Tibial nerve (tissue), 4 donors: Measurements from ENCODE around the gene CCDC186. TPM values are rescaled to one million over a fixed set of nuclear protein-coding genes. Genes with fewer than 3 reads are reported as not detected.

Experiments used
- DNase-seq, 2 donors: peaks; one replicate each; pipeline ENCODE4 v3.0.0-alpha.2; 2019; ENCODE audit warnings: low spot score in 2 of 2
- H3K27ac ChIP-seq, 4 donors: fragments of 200-600 bp; sonication (generic) in 3 of 4; one replicate each; pipeline ENCODE4 v1.5.1; 2017 to 2019; ENCODE audit warnings: mild to moderate bottlenecking in 1 of 4
- H3K27me3 ChIP-seq, 2 donors: fragments of 200-600 bp; sonication (generic) in 1 of 2; one replicate each; pipeline versions ENCODE4 v1.5.1 to v1.6.0; 2017 to 2019
- H3K36me3 ChIP-seq, 3 donors: fragments of 200-600 bp; sonication (generic); one replicate each; pipeline ENCODE4 v1.5.1; 2018 to 2019
- H3K4me1 ChIP-seq, 4 donors: fragments of 200-600 bp; sonication (generic) in 3 of 4; one replicate each; pipeline ENCODE4 v1.5.1; 2017 to 2019
- H3K4me3 ChIP-seq, 4 donors: fragments of 200-600 bp; sonication (generic) in 3 of 4; one replicate each; pipeline ENCODE4 v1.5.1; 2017 to 2019; ENCODE audit warnings: mild to moderate bottlenecking in 1 of 4, moderate library complexity in 1 of 4
- H3K9me3 ChIP-seq, 4 donors: fragments of 200-600 bp; sonication (generic) in 3 of 4; one replicate each; pipeline ENCODE4 v1.5.1; 2017 to 2019
- EP300 ChIP-seq, 2 donors: sonication (generic); formaldehyde crosslinking; IDR thresholded peaks; one replicate each; pipeline ENCODE4 v1.6.1; 2017; ENCODE audit warnings: antibody characterized with exemption in 2 of 2, mild to moderate bottlenecking in 1 of 2
- POLR2A ChIP-seq, 2 donors: fragments of 450-650 bp; IDR thresholded peaks; one replicate each; pipeline ENCODE4 v1.6.1; 2017; ENCODE audit warnings: antibody characterized with exemption in 2 of 2, mild to moderate bottlenecking in 2 of 2, moderate library complexity in 2 of 2
- WGBS, 2 donors: methylation state at CpG; one replicate each; pipeline ENCODE4 v1.1.5; 2018; 5-methylcytosine and 5-hydroxymethylcytosine counted together
- total RNA-seq, 4 donors: library from RNA; depleted of rRNA; stranded (reverse); fragments of >200 nt; gene quantifications; one replicate each; pipeline ENCODE4 v1.1.0, GENCODE V29; 2016
- TF ChIP-seq, protein P1 (sequence below), 5 experiments: fragments of 200-600 bp in 3 of 5; fragments of 450-650 bp in 2 of 5; sonication (generic) in 3 of 5; IDR thresholded peaks; one replicate each; pipeline ENCODE4 v1.5.1; 2016 to 2019; ENCODE audit warnings: antibody characterized with exemption in 5 of 5, mild to moderate bottlenecking in 3 of 5, moderate library complexity in 2 of 5

Gene CCDC186
- total RNA-seq, 4 donors from 2014 or later: 11.6 to 18.0 (median 14.4) TPM

- no peak for DNase-seq
- 72 to 77% methylated on average over 3 of the region's 3 CpGs for WGBS, 2 donors
- Histone ChIP-seq H3K9me3 (no peaks in the 10 kb centered on the region), H3K27ac (no peak overlapping the region), H3K27me3 (peaks cover 0 to 11% of the 10 kb centered on the region in 2 donors), H3K36me3 (no peaks in the 10 kb centered on the region), H3K4me1 (peaks cover 0 to 28% (median 12%) of the 10 kb centered on the region in 4 donors), H3K4me3 (no peak overlapping the region)
- TF ChIP-seq POLR2A (IDR thresholded peaks at IDR 0.05): no peak
- TF ChIP-seq EP300 (IDR thresholded peaks at IDR 0.05): no peak
- TF ChIP-seq, protein P1, sequence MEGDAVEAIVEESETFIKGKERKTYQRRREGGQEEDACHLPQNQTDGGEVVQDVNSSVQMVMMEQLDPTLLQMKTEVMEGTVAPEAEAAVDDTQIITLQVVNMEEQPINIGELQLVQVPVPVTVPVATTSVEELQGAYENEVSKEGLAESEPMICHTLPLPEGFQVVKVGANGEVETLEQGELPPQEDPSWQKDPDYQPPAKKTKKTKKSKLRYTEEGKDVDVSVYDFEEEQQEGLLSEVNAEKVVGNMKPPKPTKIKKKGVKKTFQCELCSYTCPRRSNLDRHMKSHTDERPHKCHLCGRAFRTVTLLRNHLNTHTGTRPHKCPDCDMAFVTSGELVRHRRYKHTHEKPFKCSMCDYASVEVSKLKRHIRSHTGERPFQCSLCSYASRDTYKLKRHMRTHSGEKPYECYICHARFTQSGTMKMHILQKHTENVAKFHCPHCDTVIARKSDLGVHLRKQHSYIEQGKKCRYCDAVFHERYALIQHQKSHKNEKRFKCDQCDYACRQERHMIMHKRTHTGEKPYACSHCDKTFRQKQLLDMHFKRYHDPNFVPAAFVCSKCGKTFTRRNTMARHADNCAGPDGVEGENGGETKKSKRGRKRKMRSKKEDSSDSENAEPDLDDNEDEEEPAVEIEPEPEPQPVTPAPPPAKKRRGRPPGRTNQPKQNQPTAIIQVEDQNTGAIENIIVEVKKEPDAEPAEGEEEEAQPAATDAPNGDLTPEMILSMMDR (IDR thresholded peaks at IDR 0.05): no peak
Observed at GRCh38 chr10:114096864-114097263, 77.1 kb downstream of the CCDC186 start.

GRCh38 chr10:114095559-114096337, 78.3 kb downstream of the CCDC186 start:
- 59 to 60% methylated on average over 13 of the region's 13 CpGs for WGBS, 2 donors
- TF ChIP-seq, protein P1 (IDR thresholded peaks at IDR 0.05): no peak
- no peak for TF ChIP-seq POLR2A (IDR thresholded peaks at IDR 0.05)
- no peak for TF ChIP-seq EP300 (IDR thresholded peaks at IDR 0.05)
- DNase-seq: no peak

DNA sequence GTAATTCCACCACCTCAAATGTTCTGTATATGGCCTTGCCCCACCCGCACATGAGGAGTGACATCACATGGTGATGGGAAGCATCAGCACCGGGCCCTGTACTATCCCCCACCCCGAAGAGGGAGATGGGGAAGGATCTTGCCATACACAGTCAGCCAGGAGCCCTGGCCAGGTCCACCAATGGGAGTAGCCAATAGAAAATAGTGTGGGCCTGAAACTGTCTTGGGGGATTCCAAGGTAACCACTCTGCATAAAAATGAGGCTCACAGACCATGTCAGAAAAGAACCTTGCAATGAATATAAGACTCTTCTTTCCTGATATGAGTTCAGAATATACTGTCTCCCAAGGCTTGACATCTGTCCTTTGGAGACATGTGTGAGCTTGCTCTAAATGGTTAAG, 79.2 kb downstream of the CCDC186 start:
- Histone ChIP-seq H3K4me1 (peaks cover 0 to 13% (median 2%) of the 10 kb centered on the region in 4 donors), H3K27ac (no peak overlapping the region), H3K4me3 (no peak overlapping the region), H3K36me3 (no peaks in the 10 kb centered on the region), H3K9me3 (no peaks in the 10 kb centered on the region), H3K27me3 (no peaks in the 10 kb centered on the region)
- TF ChIP-seq, protein P1 (IDR thresholded peaks at IDR 0.05): no peak
- TF ChIP-seq POLR2A (IDR thresholded peaks at IDR 0.05): no peak
- no peak for TF ChIP-seq EP300 (IDR thresholded peaks at IDR 0.05)
- whole genome bisulfite sequencing, 2 donors: 81 to 91% methylated on average over 3 of the region's 3 CpGs
- no peak for DNase-seq

More at GRCh38 chr10:114095559-114096337, 78.3 kb downstream of the CCDC186 start:
- peaks cover 0 to 18% (median 7%) of the 10 kb centered on the region in 4 donors for H3K4me1 ChIP-seq
- H3K27me3 ChIP-seq: peaks cover 0 to 2% of the 10 kb centered on the region in 2 donors
- H3K27ac ChIP-seq: no peak overlapping the region
- no peak overlapping the region for H3K4me3 ChIP-seq
- H3K9me3 ChIP-seq: no peaks in the 10 kb centered on the region
- H3K36me3 ChIP-seq: no peaks in the 10 kb centered on the region

- Histone ChIP-seq H3K4me1 (no peaks in the 10 kb centered on the region), H3K36me3 (no peaks in the 10 kb centered on the region), H3K27ac (no peak overlapping the region), H3K4me3 (no peak overlapping the region), H3K27me3 (no peaks in the 10 kb centered on the region), H3K9me3 (no peaks in the 10 kb centered on the region)
- WGBS, 2 donors: 60 to 77% methylated on average over 4 of the region's 4 CpGs
- TF ChIP-seq, protein P1 (IDR thresholded peaks at IDR 0.05): no peak
- TF ChIP-seq EP300 (IDR thresholded peaks at IDR 0.05) (no peak), POLR2A (IDR thresholded peaks at IDR 0.05) (no peak)
- no peak for DNase-seq
Observed at GRCh38 chr10:114087655-114088054, 86.3 kb downstream of the CCDC186 start.

DNA sequence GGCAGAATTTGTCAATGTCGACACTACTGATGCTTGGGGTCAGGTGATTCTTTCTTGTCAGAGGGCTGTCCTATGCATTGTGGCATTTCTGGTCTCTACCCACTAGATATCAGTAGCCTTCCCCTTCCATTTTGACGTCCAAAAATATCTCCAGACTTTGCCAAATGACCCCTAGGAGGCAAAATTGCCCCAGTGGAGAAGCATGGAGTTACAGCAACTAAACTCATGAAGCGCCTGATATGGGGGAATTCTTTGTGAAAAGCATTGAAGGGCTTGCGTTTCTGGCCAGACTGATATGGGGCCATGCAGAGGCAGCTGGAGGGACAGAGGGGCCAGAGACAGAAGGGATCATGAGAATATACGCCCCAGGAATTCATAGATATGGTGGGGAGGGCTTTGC, 86.7 kb downstream of the CCDC186 start:
- TF ChIP-seq EP300 (IDR thresholded peaks at IDR 0.05) (no peak), POLR2A (IDR thresholded peaks at IDR 0.05) (no peak)
- TF ChIP-seq, protein P1 (IDR thresholded peaks at IDR 0.05): no peak
- Histone ChIP-seq H3K9me3 (no peaks in the 10 kb centered on the region), H3K27me3 (no peaks in the 10 kb centered on the region), H3K4me1 (no peaks in the 10 kb centered on the region), H3K36me3 (no peaks in the 10 kb centered on the region), H3K4me3 (no peak overlapping the region), H3K27ac (no peak overlapping the region)
- 79 to 81% methylated on average over 5 of the region's 5 CpGs for WGBS, 2 donors
- DNase-seq: no peak
